GM06990 (cell line): ENCODE measurements around the gene APPL1.
"Not testable (repeated sequence)": the region's sequence is repeated elsewhere in the genome, so short reads cannot be mapped to it uniquely, and the experiment has no call there.

Source experiments
- DNase-seq: peaks from one replicate; pipeline ENCODE4 v3.0.0-alpha.2; 2011; ENCODE audit not compliant: insufficient read length; ENCODE audit errors: extremely low read depth
- H3K27me3 ChIP-seq: replicated peaks from 2 replicates; pipeline ENCODE4 v1.6.0; 2011; ENCODE audit warnings: low read length; ENCODE audit not compliant: control insufficient read depth, insufficient read depth
- H3K36me3 ChIP-seq: 2 replicates; pipeline ENCODE4 v1.5.1; 2011; ENCODE audit warnings: low read length; ENCODE audit not compliant: control insufficient read depth, insufficient read depth
- H3K4me3 ChIP-seq: replicated peaks from 2 replicates; pipeline ENCODE4 v1.5.1; 2011; ENCODE audit warnings: low read depth, mild to moderate bottlenecking, control low read depth, low read length
- CTCF ChIP-seq: IDR thresholded peaks from 2 replicates; pipeline ENCODE4 v1.5.1; 2011; ENCODE audit warnings: low read length, control low read depth, mild to moderate bottlenecking, inconsistent platforms; ENCODE audit not compliant: insufficient read depth, poor library complexity, severe bottlenecking

Gene APPL1

GRCh38 chr3:57287205-57287604 is 59.7 kb downstream of the APPL1 start:
- Histone ChIP-seq H3K27me3 (no peaks in the 10 kb centered on the region), H3K36me3 (no peaks in the 10 kb centered on the region)
- no peak for TF ChIP-seq CTCF

GRCh38 chr3:57288403-57288802 is 60.9 kb downstream of the APPL1 start:
- no peaks in the 10 kb centered on the region for H3K36me3 ChIP-seq
- no peak for TF ChIP-seq CTCF
- H3K27me3 ChIP-seq, result no peaks in the 10 kb centered on the region
- H3K4me3 ChIP-seq, result no peak overlapping the region
- DNase-seq, result no peak

More at GRCh38 chr3:57287205-57287604, 59.7 kb downstream of the APPL1 start:
- DNase-seq, result no peak
- H3K4me3 ChIP-seq, result no peak overlapping the region

- DNase-seq, result no peak
- no peaks in the 10 kb centered on the region for H3K27me3 ChIP-seq
- TF ChIP-seq CTCF, result no peak
- H3K36me3 ChIP-seq, result no peaks in the 10 kb centered on the region
- H3K4me3 ChIP-seq, result no peak within 1 kb of the TSS
Measured at GRCh38 chr3:57292159-57292896, 64.8 kb downstream of the APPL1 start, which contains the start of gene ASB14. ASB14 (minus strand) TSS chr3:57292685; CDS start chr3:57292033, 652 bp downstream.

GRCh38 chr3:57292897-57293526 is 65.5 kb downstream of the APPL1 start:
- TF ChIP-seq CTCF, result no peak

GRCh38 chr3:57298041-57298440 is 70.5 kb downstream of the APPL1 start:
- H3K27me3 ChIP-seq, result no peaks in the 10 kb centered on the region

More at GRCh38 chr3:57292897-57293526, 65.5 kb downstream of the APPL1 start:
- Histone ChIP-seq H3K4me3 (no peak overlapping the region), H3K27me3 (no peaks in the 10 kb centered on the region), H3K36me3 (no peaks in the 10 kb centered on the region)
- DNase-seq, result no peak

GRCh38 chr3:57303520-57303919 is 76.0 kb downstream of the APPL1 start:
- not testable (repeated sequence) for H3K36me3 ChIP-seq, DNase-seq

More at GRCh38 chr3:57298041-57298440, 70.5 kb downstream of the APPL1 start:
- Histone ChIP-seq H3K4me3 (no peak overlapping the region), H3K36me3 (no peaks in the 10 kb centered on the region)
- TF ChIP-seq CTCF, result no peak
- no peak for DNase-seq

More at GRCh38 chr3:57303520-57303919, 76.0 kb downstream of the APPL1 start:
- H3K27me3 ChIP-seq, H3K4me3 ChIP-seq: not testable (repeated sequence)
